Activated T-cell treated with anti-CD3 and anti-CD28 coated beads, Interleukin-2, amount 50 U/mL, for 72 hours (primary cell): ENCODE results near the gene APOF. TPM values are rescaled to one million over a fixed set of nuclear protein-coding genes. Genes with fewer than 3 reads are reported as not detected.
"Not testable (repeated sequence)": the region's sequence is repeated elsewhere in the genome, so short reads cannot be mapped to it uniquely, and the experiment has no call there.

ENCODE experiments used
- ATAC-seq, 2 donors: fragments of 150-1000 bp; cut with Tn5 transposase; replicated peaks in 1 of 2; 2 replicates each; pipeline ENCODE4 v1.10.0; 2021; ENCODE audit warnings: moderate library complexity in 2 of 2, mild to moderate bottlenecking in 1 of 2
- DNase-seq, 2 donors: peaks; one replicate each; pipeline ENCODE4 v3.0.0; 2021 to 2022; ENCODE audit warnings: mixed read lengths in 1 of 2
- H3K27ac Mint-ChIP-seq: one replicate; pipeline ENCODE4 v1.8.0; 2022; ENCODE audit warnings: mild to moderate bottlenecking, moderate library complexity, mixed read lengths
- H3K27me3 Mint-ChIP-seq: one replicate; pipeline ENCODE4 v1.8.0; 2022; ENCODE audit warnings: low read depth, mixed read lengths
- H3K36me3 Mint-ChIP-seq, 2 donors: one replicate each; pipeline ENCODE4 v1.8.0; 2022; ENCODE audit warnings: mixed read lengths in 2 of 2, mild to moderate bottlenecking in 1 of 2; ENCODE audit not compliant: insufficient read depth in 2 of 2
- H3K4me1 Mint-ChIP-seq: one replicate; pipeline ENCODE4 v1.8.0; 2022; ENCODE audit warnings: low read depth, mixed read lengths
- H3K4me3 Mint-ChIP-seq, 2 donors: one replicate each; pipeline ENCODE4 v1.8.0; 2022; ENCODE audit warnings: mild to moderate bottlenecking in 2 of 2, mixed read lengths in 2 of 2, moderate library complexity in 2 of 2
- H3K9me3 Mint-ChIP-seq, 2 donors: one replicate each; pipeline ENCODE4 v1.8.0; 2022; ENCODE audit warnings: mixed read lengths in 2 of 2
- total RNA-seq, 2 donors: library from RNA; stranded (reverse); gene quantifications; one replicate each; pipeline ENCODE4 v1.2.3, GENCODE V29; 2022

Gene APOF
- total RNA-seq, 2 donors from 2014 or later, result 0.28 TPM; not detected in 1

- Mint-ChIP-seq H3K36me3 (peaks cover 7 to 17% of the 10 kb centered on the region in 2 donors), H3K4me3 (peak overlapping the region; percentile 88 to 94)
- ATAC-seq, result no peak
These were observed 3.7 kb downstream of the APOF start for GRCh38 chr12:56358836-56359532.

GRCh38 chr12:56351325-56351724 is 11.3 kb downstream of the APOF start:
- H3K4me1 Mint-ChIP-seq, result no peaks in the 10 kb centered on the region
- no peak for ATAC-seq
- no peak for DNase-seq
- H3K36me3 Mint-ChIP-seq, result peaks cover 17 to 30% of the 10 kb centered on the region in 2 donors
- H3K27me3 Mint-ChIP-seq, result no peaks in the 10 kb centered on the region
- H3K27ac Mint-ChIP-seq, result no peak overlapping the region
- H3K4me3 Mint-ChIP-seq, result no peak overlapping the region
- no peaks in the 10 kb centered on the region for H3K9me3 Mint-ChIP-seq

More at GRCh38 chr12:56358836-56359532, 3.7 kb downstream of the APOF start:
- peak overlapping the region; percentile 96 for H3K27ac Mint-ChIP-seq
- DNase-seq, result no peak
- H3K4me1 Mint-ChIP-seq, result peaks cover 38% of the 10 kb centered on the region
- no peaks in the 10 kb centered on the region for H3K9me3 Mint-ChIP-seq
- H3K27me3 Mint-ChIP-seq, result no peaks in the 10 kb centered on the region

GRCh38 chr12:56350662-56351061 is 12.0 kb downstream of the APOF start:
- no peaks in the 10 kb centered on the region for H3K4me1 Mint-ChIP-seq
- no peak overlapping the region for H3K27ac Mint-ChIP-seq
- ATAC-seq, result no peak

GRCh38 chr12:56348776-56349175 is 13.9 kb downstream of the APOF start:
- Mint-ChIP-seq H3K4me3 (no peak overlapping the region), H3K9me3 (no peaks in the 10 kb centered on the region), H3K27ac (no peak overlapping the region), H3K4me1 (no peaks in the 10 kb centered on the region), H3K27me3 (no peaks in the 10 kb centered on the region), H3K36me3 (peaks cover 11 to 28% of the 10 kb centered on the region in 2 donors)
- no peak for DNase-seq
- no peak for ATAC-seq

More at GRCh38 chr12:56350662-56351061, 12.0 kb downstream of the APOF start:
- DNase-seq, result no peak
- no peaks in the 10 kb centered on the region for H3K9me3 Mint-ChIP-seq
- H3K36me3 Mint-ChIP-seq, result peaks cover 14 to 31% of the 10 kb centered on the region in 2 donors
- H3K4me3 Mint-ChIP-seq, result no peak overlapping the region
- no peaks in the 10 kb centered on the region for H3K27me3 Mint-ChIP-seq

- H3K4me1 Mint-ChIP-seq, H3K27ac Mint-ChIP-seq, ATAC-seq, H3K9me3 Mint-ChIP-seq, H3K27me3 Mint-ChIP-seq, H3K4me3 Mint-ChIP-seq, DNase-seq: not testable (repeated sequence)
- H3K36me3 Mint-ChIP-seq, result peaks cover 13 to 32% of the 10 kb centered on the region in 2 donors
These were observed 15.4 kb downstream of the APOF start for GRCh38 chr12:56347255-56347654.

- H3K27ac Mint-ChIP-seq, result no peak overlapping the region
- no peak for DNase-seq
- H3K4me1 Mint-ChIP-seq, result no peaks in the 10 kb centered on the region
- no peaks in the 10 kb centered on the region for H3K9me3 Mint-ChIP-seq
- peaks cover 13 to 32% of the 10 kb centered on the region in 2 donors for H3K36me3 Mint-ChIP-seq
- H3K27me3 Mint-ChIP-seq, result no peaks in the 10 kb centered on the region
- no peak overlapping the region for H3K4me3 Mint-ChIP-seq
- peak in 1 of 2 donors; percentile 55 for ATAC-seq
These were observed 16.0 kb downstream of the APOF start for GRCh38 chr12:56346675-56347074.

GRCh38 chr12:56342290-56342689 is 20.4 kb downstream of the APOF start:
- not testable (repeated sequence) for H3K27ac Mint-ChIP-seq
- peaks cover 4 to 28% of the 10 kb centered on the region in 2 donors for H3K36me3 Mint-ChIP-seq

GRCh38 chr12:56341616-56342015 is 21.0 kb downstream of the APOF start:
- H3K9me3 Mint-ChIP-seq, result no peaks in the 10 kb centered on the region
- DNase-seq (no peak), ATAC-seq (no peak)
- no peak overlapping the region for H3K4me3 Mint-ChIP-seq
- H3K4me1 Mint-ChIP-seq, result peaks cover 45% of the 10 kb centered on the region
- H3K27ac Mint-ChIP-seq, result peak overlapping the region; percentile 20
- no peaks in the 10 kb centered on the region for H3K27me3 Mint-ChIP-seq
- H3K36me3 Mint-ChIP-seq, result peaks cover 4 to 28% of the 10 kb centered on the region in 2 donors

More at GRCh38 chr12:56342290-56342689, 20.4 kb downstream of the APOF start:
- not testable (repeated sequence) for ATAC-seq, H3K4me3 Mint-ChIP-seq, DNase-seq, H3K9me3 Mint-ChIP-seq, H3K27me3 Mint-ChIP-seq
- peaks cover 38% of the 10 kb centered on the region for H3K4me1 Mint-ChIP-seq

GRCh38 chr12:56339158-56339422 is 23.6 kb downstream of the APOF start:
- DNase-seq, result no peak
- H3K36me3 Mint-ChIP-seq, result peaks cover 4 to 16% of the 10 kb centered on the region in 2 donors
- H3K9me3 Mint-ChIP-seq, result no peaks in the 10 kb centered on the region
- peaks cover 57% of the 10 kb centered on the region for H3K4me1 Mint-ChIP-seq
- peak overlapping the region; percentile 80 to 99 for H3K4me3 Mint-ChIP-seq
- no peak for ATAC-seq
- no peaks in the 10 kb centered on the region for H3K27me3 Mint-ChIP-seq
- peak overlapping the region; percentile 93 for H3K27ac Mint-ChIP-seq

GRCh38 chr12:56338308-56339157 is 24.1 kb downstream of the APOF start, which contains the start of gene IL23A:
TSS of gene IL23A (plus strand) at chr12:56338884. CDS start at chr12:56339045, 161 bp downstream.
- H3K36me3 Mint-ChIP-seq, result peaks cover 4 to 16% of the 10 kb centered on the region in 2 donors
- H3K27ac Mint-ChIP-seq, result peak within 1 kb of the TSS; percentile 93
- H3K4me3 Mint-ChIP-seq, result peak within 1 kb of the TSS; percentile 80 to 99
- DNase-seq (peak; percentile 89 to 95), ATAC-seq (peak; percentile 83 to 85)
- H3K27me3 Mint-ChIP-seq, result no peaks in the 10 kb centered on the region
- peaks cover 60% of the 10 kb centered on the region for H3K4me1 Mint-ChIP-seq
- H3K9me3 Mint-ChIP-seq, result no peaks in the 10 kb centered on the region

GRCh38 chr12:56337753-56338251 is 24.9 kb downstream of the APOF start:
- Mint-ChIP-seq H3K27ac (peak overlapping the region; percentile 42), H3K36me3 (peaks cover 3 to 14% of the 10 kb centered on the region in 2 donors), H3K4me1 (peaks cover 65% of the 10 kb centered on the region), H3K27me3 (no peaks in the 10 kb centered on the region), H3K4me3 (peak overlapping the region; percentile 38 to 99), H3K9me3 (no peaks in the 10 kb centered on the region)
- ATAC-seq (no peak), DNase-seq (no peak)

- no peak for ATAC-seq
- no peak for DNase-seq
- peak overlapping the region; percentile 36 for H3K27ac Mint-ChIP-seq
- no peaks in the 10 kb centered on the region for H3K27me3 Mint-ChIP-seq
- no peaks in the 10 kb centered on the region for H3K9me3 Mint-ChIP-seq
- H3K4me3 Mint-ChIP-seq, result no peak overlapping the region
- H3K4me1 Mint-ChIP-seq, result peaks cover 77% of the 10 kb centered on the region
- peaks cover 3 to 19% of the 10 kb centered on the region in 2 donors for H3K36me3 Mint-ChIP-seq
These were observed 26.1 kb downstream of the APOF start for GRCh38 chr12:56336361-56337167.
